HL-60 (cell line): ENCODE data around the gene RBM28.

Experiments used
- DNase-seq, 2 experiments: peaks; one replicate each; pipeline ENCODE4 v3.0.0-alpha.2; 2010 to 2020; ENCODE audit warnings: low read depth in 1 of 2, low spot score in 1 of 2
- H3K27ac ChIP-seq: fragments of 250-450 bp; sonication (Bioruptor Pico); replicated peaks from 2 replicates; pipeline ENCODE4 v1.5.1; 2020; ENCODE audit warnings: mild to moderate bottlenecking, moderate library complexity
- H3K27me3 ChIP-seq: fragments of 250-450 bp; sonication (Bioruptor Pico); 2 replicates; pipeline ENCODE4 v1.5.1; 2021; ENCODE audit warnings: mild to moderate bottlenecking, moderate library complexity; ENCODE audit not compliant: insufficient read depth, poor library complexity, severe bottlenecking
- H3K4me3 ChIP-seq: replicated peaks from 2 replicates; pipeline ENCODE4 v1.5.1; 2011; ENCODE audit warnings: mild to moderate bottlenecking, control low read depth, low read length; ENCODE audit not compliant: insufficient read depth
- CTCF ChIP-seq: IDR thresholded peaks from one replicate; pipeline ENCODE4 v1.5.1; 2011; ENCODE audit warnings: low read length, control low read depth, inconsistent platforms; ENCODE audit not compliant: insufficient read depth
- GABPA ChIP-seq: IDR thresholded peaks from 2 replicates; pipeline ENCODE4 v1.6.1; 2012; ENCODE audit warnings: low read depth
- POLR2AphosphoS5 ChIP-seq: IDR thresholded peaks from 2 replicates; pipeline ENCODE4 v1.6.1; 2012; ENCODE audit warnings: low read depth
- REST ChIP-seq: IDR thresholded peaks from 2 replicates; pipeline ENCODE4 v1.6.1; 2012; ENCODE audit warnings: low read depth; ENCODE audit not compliant: insufficient replicate concordance
- SPI1 ChIP-seq: IDR thresholded peaks from 2 replicates; pipeline ENCODE4 v1.6.1; 2012; ENCODE audit warnings: low read depth, mild to moderate bottlenecking, borderline replicate concordance

Gene RBM28

GRCh38 chr7:128265906-128266300, 77.8 kb downstream of the RBM28 start:
- Histone ChIP-seq H3K4me3 (no peak overlapping the region), H3K27me3 (no peaks in the 10 kb centered on the region), H3K27ac (no peak overlapping the region)
- DNase-seq: no peak
- no peak for TF ChIP-seq POLR2AphosphoS5
- no peak for TF ChIP-seq SPI1
- TF ChIP-seq REST: no peak
- no peak for TF ChIP-seq GABPA
- TF ChIP-seq CTCF: no peak

- Histone ChIP-seq H3K27me3 (no peaks in the 10 kb centered on the region), H3K27ac (no peak overlapping the region), H3K4me3 (no peak overlapping the region)
- DNase-seq: no peak
- TF ChIP-seq POLR2AphosphoS5 (no peak), SPI1 (no peak), CTCF (no peak), REST (no peak), GABPA (no peak)
Measured at GRCh38 chr7:128265156-128265905, 78.4 kb downstream of the RBM28 start.

GRCh38 chr7:128264477-128264876, 79.2 kb downstream of the RBM28 start:
- no peak for DNase-seq
- TF ChIP-seq GABPA (no peak), REST (no peak), CTCF (no peak), POLR2AphosphoS5 (no peak), SPI1 (no peak)
- Histone ChIP-seq H3K27me3 (no peaks in the 10 kb centered on the region), H3K4me3 (no peak overlapping the region), H3K27ac (no peak overlapping the region)
